Measurements from ENCODE around the gene RICTOR.

Gene RICTOR

DNA sequence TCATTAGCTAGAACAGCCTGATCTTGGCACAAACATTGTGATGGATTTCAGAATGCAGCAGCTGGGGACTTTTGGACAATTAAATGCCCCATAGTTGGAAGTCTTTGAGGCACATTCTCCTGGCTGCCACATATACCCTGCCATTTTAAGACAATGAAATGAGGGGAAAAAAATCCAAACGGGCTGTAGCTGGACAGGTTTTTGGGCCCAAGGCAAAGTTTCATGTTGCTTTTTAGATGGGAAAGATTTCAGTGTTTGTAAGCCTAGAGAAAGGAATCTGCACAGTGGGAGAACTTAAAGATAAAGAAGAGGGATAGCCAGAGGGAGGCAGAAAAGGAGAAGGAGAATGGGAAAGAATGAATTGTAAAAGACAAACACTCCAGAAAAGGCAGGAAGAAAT lies 30.0 kb upstream of the RICTOR start:
- H3K27me3 ChIP-seq, result no peaks in the 10 kb centered on the region
- peak overlapping the region; percentile 20 for H3K27ac ChIP-seq
- TF ChIP-seq, protein P1, sequence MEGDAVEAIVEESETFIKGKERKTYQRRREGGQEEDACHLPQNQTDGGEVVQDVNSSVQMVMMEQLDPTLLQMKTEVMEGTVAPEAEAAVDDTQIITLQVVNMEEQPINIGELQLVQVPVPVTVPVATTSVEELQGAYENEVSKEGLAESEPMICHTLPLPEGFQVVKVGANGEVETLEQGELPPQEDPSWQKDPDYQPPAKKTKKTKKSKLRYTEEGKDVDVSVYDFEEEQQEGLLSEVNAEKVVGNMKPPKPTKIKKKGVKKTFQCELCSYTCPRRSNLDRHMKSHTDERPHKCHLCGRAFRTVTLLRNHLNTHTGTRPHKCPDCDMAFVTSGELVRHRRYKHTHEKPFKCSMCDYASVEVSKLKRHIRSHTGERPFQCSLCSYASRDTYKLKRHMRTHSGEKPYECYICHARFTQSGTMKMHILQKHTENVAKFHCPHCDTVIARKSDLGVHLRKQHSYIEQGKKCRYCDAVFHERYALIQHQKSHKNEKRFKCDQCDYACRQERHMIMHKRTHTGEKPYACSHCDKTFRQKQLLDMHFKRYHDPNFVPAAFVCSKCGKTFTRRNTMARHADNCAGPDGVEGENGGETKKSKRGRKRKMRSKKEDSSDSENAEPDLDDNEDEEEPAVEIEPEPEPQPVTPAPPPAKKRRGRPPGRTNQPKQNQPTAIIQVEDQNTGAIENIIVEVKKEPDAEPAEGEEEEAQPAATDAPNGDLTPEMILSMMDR (IDR thresholded peaks at IDR 0.05), result no peak
- no peaks in the 10 kb centered on the region for H3K9me3 ChIP-seq
- H3K4me1 ChIP-seq (ENCODE audit: control insufficient read depth in 1 of 2, insufficient read depth in 1 of 2, low read depth in 1 of 2, low read length in 1 of 2), result peaks cover 0 to 4% of the 10 kb centered on the region in 2 experiments
- H3K36me3 ChIP-seq, result peaks cover 82% of the 10 kb centered on the region
- no peak overlapping the region for H3K4me3 ChIP-seq (ENCODE audit: low read depth in 1 of 2, low read length in 1 of 2)

DNA sequence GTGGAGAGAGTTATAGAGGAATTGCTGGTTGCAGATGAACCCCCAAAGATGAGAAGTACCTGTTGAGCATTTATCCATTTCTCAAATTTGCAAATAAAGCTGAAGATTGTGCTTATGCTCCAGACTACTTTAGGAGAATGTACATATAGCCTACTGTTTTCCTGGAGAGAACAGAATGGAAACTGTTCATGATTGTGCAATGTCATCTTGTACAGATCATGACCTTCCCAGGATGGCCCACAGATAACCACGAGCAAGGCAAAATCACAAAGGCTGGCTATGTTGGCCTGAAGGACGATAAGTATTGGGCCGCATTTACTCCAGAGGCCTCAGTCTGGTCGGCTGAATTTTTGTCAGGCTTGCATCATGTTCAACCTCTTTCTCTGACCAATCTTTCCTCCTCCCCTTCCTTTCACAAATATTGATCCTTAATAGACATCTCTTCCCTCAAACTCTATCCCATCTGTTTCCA lies 28.5 kb upstream of the RICTOR start:
- TF ChIP-seq, protein P1 (IDR thresholded peaks at IDR 0.05), result no peak
- Histone ChIP-seq H3K4me3 (ENCODE audit: low read depth in 1 of 2, low read length in 1 of 2) (no peak overlapping the region), H3K9me3 (no peaks in the 10 kb centered on the region), H3K4me1 (ENCODE audit: control insufficient read depth in 1 of 2, insufficient read depth in 1 of 2, low read depth in 1 of 2, low read length in 1 of 2) (peaks cover 0 to 4% of the 10 kb centered on the region in 2 experiments), H3K36me3 (peaks cover 67% of the 10 kb centered on the region), H3K27ac (peak overlapping the region; percentile 44), H3K27me3 (no peaks in the 10 kb centered on the region)

DNA sequence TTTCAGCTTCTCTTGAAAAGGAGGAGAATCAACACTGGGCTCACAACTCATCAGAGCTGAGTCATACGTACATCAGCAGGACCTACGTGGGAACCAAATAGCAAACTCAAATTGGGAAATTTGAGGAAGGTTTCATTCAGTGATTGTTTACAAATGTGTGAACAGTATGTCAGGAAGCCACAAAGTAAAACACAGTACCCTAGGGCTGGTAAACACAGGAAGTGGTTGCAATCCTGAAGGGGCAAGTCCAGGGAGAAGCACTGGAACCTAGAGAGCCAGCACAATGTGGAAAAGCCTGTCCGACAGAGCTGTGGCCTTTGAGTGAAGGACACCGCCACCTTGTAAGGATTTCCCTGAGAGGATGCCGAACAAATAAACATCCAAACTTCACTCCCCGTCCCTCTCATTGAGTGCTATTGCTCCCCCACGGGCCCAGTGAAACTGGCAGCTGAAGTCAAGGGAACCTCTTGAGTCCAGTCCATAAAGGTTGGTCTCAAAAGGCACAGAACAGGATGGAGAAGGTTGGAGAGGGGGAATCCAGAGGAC lies 26.7 kb upstream of the RICTOR start:
- Histone ChIP-seq H3K27ac (peak overlapping the region; percentile 62), H3K4me1 (ENCODE audit: control insufficient read depth in 1 of 2, insufficient read depth in 1 of 2, low read depth in 1 of 2, low read length in 1 of 2) (peaks cover 0 to 4% of the 10 kb centered on the region in 2 experiments), H3K36me3 (peaks cover 49% of the 10 kb centered on the region), H3K4me3 (ENCODE audit: low read depth in 1 of 2, low read length in 1 of 2) (no peak overlapping the region), H3K27me3 (no peaks in the 10 kb centered on the region), H3K9me3 (no peaks in the 10 kb centered on the region)
- TF ChIP-seq, protein P1 (IDR thresholded peaks at IDR 0.05), result no peak

DNA sequence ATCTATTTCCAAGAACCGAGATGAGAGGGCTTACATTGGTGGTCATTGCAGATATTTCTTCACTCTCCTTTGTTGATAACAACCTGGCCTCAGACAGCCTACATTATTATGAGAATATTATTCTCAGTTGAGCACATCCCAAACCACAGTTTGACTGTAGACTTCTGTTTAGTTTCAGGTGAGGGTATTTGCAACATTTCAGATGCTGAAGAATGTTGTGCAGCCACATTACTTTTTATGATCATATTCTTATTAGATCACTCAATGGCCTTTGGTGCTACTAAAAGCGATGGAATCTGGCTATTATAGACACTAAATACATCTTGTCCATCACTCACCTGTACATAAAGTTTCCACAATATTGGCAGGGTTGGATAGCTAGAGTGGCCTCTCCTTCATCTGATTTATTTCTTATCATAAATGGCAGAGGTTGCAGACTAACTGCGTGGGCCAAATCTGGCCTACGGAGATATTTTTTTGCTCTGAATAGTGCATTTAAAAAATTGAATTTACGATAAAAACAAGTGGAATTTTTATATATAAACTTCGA lies 26.2 kb upstream of the RICTOR start:
- Histone ChIP-seq H3K27ac (peak overlapping the region; percentile 62), H3K9me3 (no peaks in the 10 kb centered on the region), H3K4me1 (ENCODE audit: control insufficient read depth in 1 of 2, insufficient read depth in 1 of 2, low read depth in 1 of 2, low read length in 1 of 2) (peaks cover 0 to 4% of the 10 kb centered on the region in 2 experiments), H3K4me3 (ENCODE audit: low read depth in 1 of 2, low read length in 1 of 2) (no peak overlapping the region), H3K27me3 (no peaks in the 10 kb centered on the region), H3K36me3 (peaks cover 44% of the 10 kb centered on the region)
- TF ChIP-seq, protein P1 (IDR thresholded peaks at IDR 0.05), result no peak

DNA sequence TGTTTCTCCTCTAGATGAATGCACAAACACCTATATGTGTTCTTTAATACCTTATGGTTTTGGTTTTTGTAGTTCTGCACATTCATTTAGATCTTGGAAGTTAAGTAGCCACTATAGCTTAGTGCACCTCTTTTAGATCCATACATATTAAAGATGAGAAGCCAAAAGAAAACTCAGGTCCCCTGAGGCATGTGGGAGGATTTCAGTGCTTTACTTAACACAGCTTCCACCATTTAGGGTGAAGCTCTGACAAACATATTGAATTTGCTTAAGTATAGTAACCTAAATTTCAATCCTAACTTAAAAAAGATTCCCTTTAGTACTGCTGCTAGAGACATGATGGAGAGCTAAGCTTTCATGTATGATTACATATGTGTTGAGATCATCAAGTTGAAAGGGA lies 25.6 kb upstream of the RICTOR start:
- no peaks in the 10 kb centered on the region for H3K9me3 ChIP-seq
- peaks cover 0 to 4% of the 10 kb centered on the region in 2 experiments for H3K4me1 ChIP-seq (ENCODE audit: control insufficient read depth in 1 of 2, insufficient read depth in 1 of 2, low read depth in 1 of 2, low read length in 1 of 2)
- peak overlapping the region; percentile 62 for H3K27ac ChIP-seq
- TF ChIP-seq, protein P1 (IDR thresholded peaks at IDR 0.05), result no peak
- no peak overlapping the region for H3K4me3 ChIP-seq (ENCODE audit: low read depth in 1 of 2, low read length in 1 of 2)
- peaks cover 38% of the 10 kb centered on the region for H3K36me3 ChIP-seq
- H3K27me3 ChIP-seq, result no peaks in the 10 kb centered on the region
